NB4 (cell line): ENCODE data around the gene UBFD1.

ENCODE experiments used
- CTCF ChIP-seq: IDR thresholded peaks from one replicate; pipeline ENCODE4 v1.5.1; 2012; ENCODE audit warnings: low read depth, low read length
- MAX ChIP-seq: IDR thresholded peaks from 2 replicates; pipeline ENCODE4 v1.6.1; 2011; ENCODE audit warnings: low read depth, low read length
- MYC ChIP-seq: IDR thresholded peaks from 2 replicates; pipeline ENCODE4 v1.6.1; 2011; ENCODE audit warnings: low read depth, low read length
- POLR2A ChIP-seq: IDR thresholded peaks from 2 replicates; pipeline ENCODE4 v1.6.1; 2011; ENCODE audit warnings: mild to moderate bottlenecking; ENCODE audit not compliant: insufficient read length; ENCODE audit errors: extremely low read depth

- TF ChIP-seq CTCF: no peak
- TF ChIP-seq MAX: no peak
- no peak for TF ChIP-seq POLR2A
- TF ChIP-seq MYC: no peak
These were observed 18.3 kb downstream of the UBFD1 start for GRCh38 chr16:23575834-23576233.
